IPS-18c (cell line): ENCODE data around the gene GRM7.

ENCODE experiments used
- H3K4me3 ChIP-seq: 2 replicates; pipeline ENCODE4 v1.7.0; 2013; ENCODE audit warnings: low read depth, mild to moderate bottlenecking, low read length, moderate library complexity; ENCODE audit not compliant: insufficient read depth
- H3K9me3 ChIP-seq: one replicate; pipeline ENCODE4 v1.6.1; 2013; ENCODE audit warnings: mild to moderate bottlenecking, low read length, moderate library complexity; ENCODE audit not compliant: control insufficient read depth, insufficient read depth

The GRM7 gene

GRCh38 chr3:7700977-7701376 lies 840.1 kb downstream of the GRM7 start:
- Histone ChIP-seq H3K9me3 (no peaks in the 10 kb centered on the region), H3K4me3 (no peak overlapping the region)

- Histone ChIP-seq H3K4me3 (no peak overlapping the region), H3K9me3 (no peaks in the 10 kb centered on the region)
These were observed 846.3 kb downstream of the GRM7 start for GRCh38 chr3:7707187-7707586.

GRCh38 chr3:7709376-7710082 lies 848.6 kb downstream of the GRM7 start:
- no peak overlapping the region for H3K4me3 ChIP-seq

GRCh38 chr3:7710284-7710683 lies 849.4 kb downstream of the GRM7 start:
- no peaks in the 10 kb centered on the region for H3K9me3 ChIP-seq
- no peak overlapping the region for H3K4me3 ChIP-seq

More at GRCh38 chr3:7709376-7710082, 848.6 kb downstream of the GRM7 start:
- H3K9me3 ChIP-seq = no peaks in the 10 kb centered on the region

GRCh38 chr3:7713724-7714123 lies 852.8 kb downstream of the GRM7 start:
- Histone ChIP-seq H3K4me3 (no peak overlapping the region), H3K9me3 (no peaks in the 10 kb centered on the region)

- H3K4me3 ChIP-seq = no peak overlapping the region
- peaks cover 4% of the 10 kb centered on the region for H3K9me3 ChIP-seq
These were observed 859.9 kb downstream of the GRM7 start for GRCh38 chr3:7720649-7721297.

- Histone ChIP-seq H3K4me3 (no peak overlapping the region), H3K9me3 (peaks cover 4% of the 10 kb centered on the region)
These were observed 861.0 kb downstream of the GRM7 start for GRCh38 chr3:7721869-7722268.

GRCh38 chr3:7728566-7729519 lies 867.9 kb downstream of the GRM7 start:
- peaks cover 8% of the 10 kb centered on the region for H3K9me3 ChIP-seq
- H3K4me3 ChIP-seq = no peak overlapping the region

- Histone ChIP-seq H3K4me3 (no peak overlapping the region), H3K9me3 (peaks cover 4% of the 10 kb centered on the region)
These were observed 873.0 kb downstream of the GRM7 start for GRCh38 chr3:7733933-7734332.

- Histone ChIP-seq H3K9me3 (peaks cover 4% of the 10 kb centered on the region), H3K4me3 (no peak overlapping the region)
These were observed 873.5 kb downstream of the GRM7 start for GRCh38 chr3:7734456-7734855.

- no peak overlapping the region for H3K4me3 ChIP-seq
- peaks cover 2% of the 10 kb centered on the region for H3K9me3 ChIP-seq
These were observed 876.3 kb downstream of the GRM7 start for GRCh38 chr3:7737263-7737662.

GRCh38 chr3:7739754-7740153 lies 878.8 kb downstream of the GRM7 start:
- no peaks in the 10 kb centered on the region for H3K9me3 ChIP-seq
- no peak overlapping the region for H3K4me3 ChIP-seq

GRCh38 chr3:7740458-7740857 lies 879.5 kb downstream of the GRM7 start:
- Histone ChIP-seq H3K4me3 (no peak overlapping the region), H3K9me3 (no peaks in the 10 kb centered on the region)

GRCh38 chr3:7744850-7745249 lies 883.9 kb downstream of the GRM7 start:
- H3K9me3 ChIP-seq = no peaks in the 10 kb centered on the region
- H3K4me3 ChIP-seq = no peak overlapping the region

- no peaks in the 10 kb centered on the region for H3K9me3 ChIP-seq
These were observed 884.8 kb downstream of the GRM7 start for GRCh38 chr3:7745711-7746110.

GRCh38 chr3:7749931-7750695 lies 889.2 kb downstream of the GRM7 start:
- Histone ChIP-seq H3K4me3 (no peak overlapping the region), H3K9me3 (no peaks in the 10 kb centered on the region)

More at GRCh38 chr3:7745711-7746110, 884.8 kb downstream of the GRM7 start:
- H3K4me3 ChIP-seq = no peak overlapping the region

- Histone ChIP-seq H3K9me3 (no peaks in the 10 kb centered on the region), H3K4me3 (no peak overlapping the region)
These were observed 891.1 kb downstream of the GRM7 start for GRCh38 chr3:7752005-7752404.
